HepG2 (cell line): ENCODE data around the gene PPM1G. TPM values are rescaled to one million over a fixed set of nuclear protein-coding genes. Genes with fewer than 3 reads are reported as not detected.

Source experiments
- ATAC-seq: fragments of 200-7000 bp; cut with Tn5 transposase; 3 replicates; pipeline ENCODE4 v1.9.1; 2020; ENCODE audit warnings: mild to moderate bottlenecking, moderate library complexity
- BruUV-seq: library from RNA; stranded (reverse); fragments of 400-500 nt; replicated peaks from 2 replicates; lab custom pipeline; 2021; lab: Mats Ljungman, UMichigan
- CTCF ChIA-PET: fragments of 300-600 bp; formaldehyde crosslinking; extraction: SDS; loops from one replicate; lab custom pipeline; 2021; ENCODE audit warnings: low total read pairs, inconsistent platforms, low intra/inter-chr PET ratio; lab: Yijun Ruan, JAX
- POLR2A ChIA-PET: fragments of 350-600 bp; sonication (Branson Sonifier 250); formaldehyde crosslinking; loops from one replicate; lab custom pipeline; 2020; ENCODE audit warnings: antibody characterized with exemption, inconsistent platforms; lab: Yijun Ruan, JAX
- DNase-seq: peaks from one replicate; pipeline ENCODE4 v3.0.0-alpha.2; 2015; ENCODE audit warnings: low spot score
- FAIRE-seq: peaks from 3 replicates; lab custom pipeline; 2011; peaks lifted over from hg19 to GRCh38; lab: Jason Lieb, UNC
- H2AFZ ChIP-seq: one replicate; pipeline ENCODE4 v1.6.1; 2011; ENCODE audit warnings: low read length, inconsistent platforms
- H3K27ac ChIP-seq: fragments of 300-600 bp; 3 replicates; pipeline ENCODE4 v1.8.0; 2011; ENCODE audit warnings: mixed run types, mild to moderate bottlenecking, mixed read lengths, low read length, inconsistent platforms; ENCODE audit not compliant: insufficient read depth; ENCODE audit errors: extremely low read length
- H3K27me3 ChIP-seq, 2 experiments: fragments of 200-600 bp in 1 of 2; 2 replicates in 1 of 2; 3 replicates in 1 of 2; pipeline versions ENCODE4 v1.6.0 to v1.8.0; 2011; ENCODE audit warnings: low read length in 2 of 2, mild to moderate bottlenecking in 2 of 2, moderate library complexity in 2 of 2, inconsistent platforms in 1 of 2; ENCODE audit not compliant: insufficient read depth in 2 of 2, control insufficient read depth in 1 of 2
- H3K36me3 ChIP-seq, 2 experiments: fragments of 200-600 bp in 1 of 2; replicated peaks in 1 of 2; 2 replicates in 1 of 2; 3 replicates in 1 of 2; pipeline versions ENCODE4 v1.5.1 to v1.8.0; 2011; ENCODE audit warnings: low read length in 2 of 2, inconsistent platforms in 1 of 2; ENCODE audit not compliant: insufficient read depth in 2 of 2, control insufficient read depth in 1 of 2
- H3K4me1 ChIP-seq: 2 replicates; pipeline ENCODE4 v1.5.1; 2012; ENCODE audit warnings: low read length, inconsistent platforms; ENCODE audit not compliant: insufficient read depth
- H3K4me2 ChIP-seq: 2 replicates; pipeline ENCODE4 v1.6.0; 2011; ENCODE audit warnings: low read depth, low read length, inconsistent platforms
- H3K4me3 ChIP-seq, 3 experiments: fragments of 200-600 bp in 1 of 3; sonication (generic), shearing (Covaris generic) in 1 of 3; replicated peaks in 1 of 3; 2 replicates each; pipeline ENCODE4 v1.5.1; 2011 to 2016; ENCODE audit warnings: low read length in 3 of 3, inconsistent platforms in 2 of 3, low read depth in 2 of 3, mild to moderate bottlenecking in 2 of 3, control low read depth in 1 of 3, mixed read lengths in 1 of 3; ENCODE audit not compliant: insufficient read depth in 1 of 3
- H3K79me2 ChIP-seq: one replicate; pipeline ENCODE4 v1.6.1; 2011; ENCODE audit warnings: low read length, inconsistent platforms; ENCODE audit not compliant: insufficient read depth
- H3K9ac ChIP-seq: 2 replicates; pipeline ENCODE4 v1.6.0; 2011; ENCODE audit warnings: mild to moderate bottlenecking, low read depth, low read length, inconsistent platforms; ENCODE audit not compliant: insufficient read depth
- H3K9me3 ChIP-seq: 2 replicates; pipeline ENCODE4 v1.5.1; 2012; ENCODE audit warnings: mild to moderate bottlenecking, low read length
- H4K20me1 ChIP-seq: 2 replicates; pipeline ENCODE4 v1.6.0; 2011; ENCODE audit warnings: inconsistent platforms, mild to moderate bottlenecking, low read length, moderate library complexity; ENCODE audit not compliant: insufficient read depth
- ADNP ChIP-seq: sonication (generic); formaldehyde crosslinking; IDR thresholded peaks from 2 replicates; pipeline ENCODE4 v1.4.0; 2020; ENCODE audit warnings: missing genetic modification reagents
- DNMT3B ChIP-seq: conservative IDR thresholded peaks from 2 replicates; pipeline ENCODE4 v1.6.1; 2016; ENCODE audit warnings: missing biosample characterization, control low read depth
- FLYWCH1 ChIP-seq: sonication (generic); formaldehyde crosslinking; IDR thresholded peaks from 2 replicates; pipeline ENCODE4 v1.8.1; 2023; ENCODE audit warnings: mild to moderate bottlenecking, missing genetic modification reagents
- ISX ChIP-seq: sonication (generic); formaldehyde crosslinking; conservative IDR thresholded peaks from 2 replicates; pipeline ENCODE4 v1.5.0; 2020; ENCODE audit warnings: missing genetic modification reagents
- KDM3A ChIP-seq: IDR thresholded peaks from 2 replicates; pipeline ENCODE4 v1.6.1; 2018; ENCODE audit warnings: low read depth, missing compliant biosample characterization
- KLF12 ChIP-seq: sonication (generic); formaldehyde crosslinking; IDR thresholded peaks from 2 replicates; pipeline ENCODE4 v1.4.0; 2020; ENCODE audit warnings: missing genetic modification reagents, borderline replicate concordance
- LRRFIP1 ChIP-seq: sonication (generic); formaldehyde crosslinking; conservative IDR thresholded peaks from 2 replicates; pipeline ENCODE4 v1.4.0; 2020; ENCODE audit warnings: missing genetic modification reagents
- NCOR1 ChIP-seq: fragments of 200-600 bp; sonication (generic); IDR thresholded peaks from 2 replicates; pipeline ENCODE4 v1.7.0; 2017; ENCODE audit warnings: antibody characterized with exemption, low read length, borderline replicate concordance
- TCF12 ChIP-seq, 2 experiments: fragments of 450-650 bp in 1 of 2; sonication (generic) in 1 of 2; formaldehyde crosslinking in 1 of 2; IDR thresholded peaks; 2 replicates each; pipeline versions ENCODE4 v1.6.1 to v1.8.0; 2017 to 2022; ENCODE audit warnings: antibody characterized with exemption in 1 of 2, mild to moderate bottlenecking in 1 of 2, missing genetic modification reagents in 1 of 2, moderate library complexity in 1 of 2
- ZBTB42 ChIP-seq: sonication (generic); formaldehyde crosslinking; IDR thresholded peaks from 2 replicates; pipeline ENCODE4 v1.5.0; 2020; ENCODE audit warnings: mild to moderate bottlenecking, missing genetic modification reagents
- ZNF224 ChIP-seq: sonication (generic); formaldehyde crosslinking; IDR thresholded peaks from 2 replicates; pipeline ENCODE4 v1.5.0; 2020; ENCODE audit warnings: mild to moderate bottlenecking, missing genetic modification reagents
- ZNF530 ChIP-seq: sonication (generic); formaldehyde crosslinking; IDR thresholded peaks from 2 replicates; pipeline ENCODE4 v1.5.0; 2020; ENCODE audit warnings: low read depth, mild to moderate bottlenecking, missing genetic modification reagents
- ZNF713 ChIP-seq: sonication (generic); formaldehyde crosslinking; IDR thresholded peaks from 2 replicates; pipeline ENCODE4 v1.4.0; 2020; ENCODE audit warnings: mild to moderate bottlenecking, missing genetic modification reagents
- WGBS: methylation state at CpG from one replicate; pipeline ENCODE4 v1.1.6; 2017; ENCODE audit warnings: low lambda C conversion rate; 5-methylcytosine and 5-hydroxymethylcytosine counted together
- in situ Hi-C: cut with HindIII; loops from 2 replicates; pipeline ENCODE4 v1.10.0; 2017; ENCODE audit warnings: low pct_unique_long_range_greater_than_20kb; ENCODE audit not compliant: extremely low pct_ligation_motif_present
- intact Hi-C: fragments of 100-400 bp; cut with micrococcal nuclease; formaldehyde crosslinking; loops from one replicate; pipeline ENCODE4 v1.10.0; 2022; ENCODE audit not compliant: unreplicated experiment
- polyA plus RNA-seq, 8 experiments: library from polyadenylated mRNA; depleted of rRNA in 3 of 8; stranded (reverse) in 7 of 8; unstranded in 1 of 8; fragments of >200 nt; fragmentation: Illumina TruSeq in 4 of 8; extraction: Trizol in 4 of 8; gene quantifications; 2 replicates each; pipeline versions ENCODE4 v1.2.1 to v1.2.3, GENCODE V29; 2011 to 2016; ENCODE audit warnings: low read depth in 4 of 8, missing spikeins in 1 of 8, mixed read lengths in 1 of 8; ENCODE audit not compliant: insufficient read depth in 1 of 8
- total RNA-seq, 5 experiments: library from RNA; depleted of rRNA; stranded (reverse); fragments of >200 nt; fragmentation: Illumina TruSeq; extraction: Trizol; gene quantifications; 2 replicates each; pipeline ENCODE4 v1.2.3, GENCODE V29; 2016; ENCODE audit warnings: low read depth in 1 of 5

Gene PPM1G
- total and polyA plus RNA-seq, 2 of the 13 experiments (the other 11 are each of a cell fraction or from before 2014, with no cell fraction given) = 58.2 to 213 TPM

DNA sequence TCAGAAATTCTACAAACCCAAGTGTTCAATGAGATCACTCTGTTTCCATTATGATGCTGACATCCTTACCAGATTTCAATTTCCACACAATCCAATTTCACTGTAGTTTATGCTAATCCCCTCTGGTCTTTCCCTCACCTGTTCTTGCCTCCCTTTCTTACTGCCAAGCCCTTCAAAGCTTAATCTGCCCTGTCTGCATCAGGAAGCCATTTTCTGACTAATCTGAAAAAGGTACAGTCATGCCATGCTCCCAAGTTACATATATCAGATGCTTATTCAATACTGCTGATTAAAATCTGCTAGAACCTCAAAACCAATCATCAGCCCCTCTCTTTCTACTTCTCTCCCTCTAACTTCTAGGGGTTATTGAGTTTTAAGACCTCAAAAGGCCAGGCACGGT is 41.7 kb upstream of the PPM1G start:
- Histone ChIP-seq H3K9me3 (no peaks in the 10 kb centered on the region), H3K27ac (no peak overlapping the region), H3K4me1 (no peaks in the 10 kb centered on the region), H4K20me1 (no peaks in the 10 kb centered on the region), H3K9ac (no peak overlapping the region), H3K4me3 (no peak overlapping the region), H3K79me2 (no peaks in the 10 kb centered on the region), H2AFZ (no peak overlapping the region), H3K4me2 (no peak overlapping the region), H3K27me3 (no peaks in the 10 kb centered on the region), H3K36me3 (peaks cover 11 to 49% of the 10 kb centered on the region in 2 experiments; a peak in 4 of 5 replicates)
- no peak for DNase-seq
- no peak for ATAC-seq
- WGBS = 100% methylated on average over 1 of the region's 1 CpG
- intact Hi-C loops (no loop called here), in situ Hi-C loops (no loop called here)
- peak; percentile 40 for FAIRE-seq
- ChIA-PET POLR2A (no interaction called here), CTCF (no interaction called here)
- TF ChIP-seq DNMT3B (CRISPR knock-in tag) = no peak
- no peak for TF ChIP-seq TCF12 (IDR thresholded peaks at IDR 0.05)
- no peak for TF ChIP-seq TCF12 (CRISPR knock-in tag; IDR thresholded peaks at IDR 0.05)
- no peak for TF ChIP-seq ZBTB42 (CRISPR knock-in tag)
- TF ChIP-seq ZNF224 (CRISPR knock-in tag) = no peak
- TF ChIP-seq ZNF530 (CRISPR knock-in tag) = no peak
- TF ChIP-seq ZNF713 (CRISPR knock-in tag) = no peak
- no peak for TF ChIP-seq ISX
- no peak for TF ChIP-seq FLYWCH1 (CRISPR knock-in tag)
- TF ChIP-seq NCOR1 = no peak
- no peak for TF ChIP-seq KDM3A
- TF ChIP-seq KLF12 (CRISPR knock-in tag) = no peak
- no peak for TF ChIP-seq ADNP (CRISPR knock-in tag)
- TF ChIP-seq LRRFIP1 (CRISPR knock-in tag) = no peak
- BruUV-seq = no TSS peak
